CD1c-positive myeloid dendritic cell (primary cell): ENCODE results near the gene HTRA3.

Source experiments
- DNase-seq: peaks from one replicate; pipeline ENCODE4 v3.0.0-alpha.2; 2016; ENCODE audit errors: extremely low spot score

The HTRA3 gene

DNA sequence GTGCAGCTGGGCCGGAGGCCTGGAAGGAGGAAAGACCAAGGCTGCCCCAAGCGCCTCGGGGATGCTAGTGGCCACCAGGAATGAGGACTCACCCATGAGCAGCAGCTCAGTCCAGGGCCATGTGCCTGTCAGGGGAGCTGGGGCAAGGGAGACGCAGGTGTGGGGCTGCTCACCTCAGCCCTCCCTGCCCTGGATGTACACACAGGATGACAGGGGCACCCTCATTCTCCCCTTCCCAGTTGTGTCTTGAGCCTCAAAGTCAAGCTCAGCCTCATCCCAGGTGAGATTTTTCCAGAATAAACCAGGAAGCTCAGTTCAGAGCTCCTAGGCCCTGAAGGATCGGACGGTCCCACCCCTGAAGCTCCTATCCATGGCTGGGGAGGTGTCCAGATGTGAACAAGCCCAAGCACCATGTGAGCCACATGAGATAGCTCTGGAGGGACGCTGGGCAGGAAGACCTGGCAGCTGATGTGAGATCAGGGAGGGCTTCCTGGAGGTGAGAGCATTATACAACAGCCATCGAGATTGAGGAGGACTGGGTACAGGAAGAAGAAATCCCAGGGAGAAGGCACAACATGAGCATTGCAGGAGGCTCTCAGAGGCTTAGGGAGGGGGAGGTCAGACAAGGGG is 23.0 kb downstream of the HTRA3 start:
- no peak for DNase-seq

- no peak for DNase-seq
Measured at GRCh38 chr4:8293131-8293975, 23.8 kb downstream of the HTRA3 start.

DNA sequence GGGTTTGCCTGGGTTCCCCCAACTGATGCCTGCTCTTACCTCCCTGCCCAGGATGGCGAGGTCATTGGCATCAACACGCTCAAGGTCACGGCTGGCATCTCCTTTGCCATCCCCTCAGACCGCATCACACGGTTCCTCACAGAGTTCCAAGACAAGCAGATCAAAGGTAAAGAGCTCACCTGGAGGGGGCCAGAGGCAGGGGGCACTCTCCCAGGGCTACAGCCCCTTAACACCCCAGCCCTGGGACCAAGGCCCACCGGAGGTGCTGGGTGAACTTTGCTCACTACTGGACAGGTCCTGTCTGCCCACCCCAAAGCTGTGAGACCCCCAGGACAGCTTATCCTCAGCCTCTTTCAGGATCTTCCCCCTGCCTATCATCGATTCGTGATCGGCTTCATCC is 24.5 kb downstream of the HTRA3 start:
- no peak for DNase-seq

GRCh38 chr4:8294775-8295174 is 25.2 kb downstream of the HTRA3 start:
- no peak for DNase-seq

GRCh38 chr4:8295471-8295870 is 25.9 kb downstream of the HTRA3 start:
- no peak for DNase-seq

GRCh38 chr4:8296491-8296890 is 26.9 kb downstream of the HTRA3 start:
- no peak for DNase-seq

DNA sequence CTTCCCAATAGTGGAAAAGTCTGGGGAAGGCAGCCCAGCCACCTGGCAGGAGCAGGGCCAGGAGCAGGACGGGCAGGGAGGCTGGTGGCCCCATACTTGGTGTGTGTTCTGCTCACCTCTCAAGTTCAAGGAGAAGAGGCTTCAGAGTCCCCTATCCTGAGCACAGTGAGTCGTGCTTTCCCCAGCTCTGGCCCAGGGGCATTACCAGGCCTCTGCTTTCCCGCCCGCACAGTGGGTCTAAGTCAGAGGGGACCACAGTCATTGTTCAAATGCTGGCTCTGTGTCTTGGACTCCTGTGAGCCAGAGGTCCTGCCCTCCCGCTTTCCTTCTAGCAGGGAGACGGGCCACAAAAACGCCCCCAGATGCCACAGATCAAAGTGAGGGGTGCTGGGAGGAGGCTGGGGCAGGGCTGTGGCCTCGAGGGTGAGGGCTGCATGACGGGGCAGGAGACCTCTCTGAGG is 27.6 kb downstream of the HTRA3 start:
- no peak for DNase-seq

- DNase-seq: no peak
Measured at GRCh38 chr4:8297691-8298485, 28.3 kb downstream of the HTRA3 start.

- DNase-seq: no peak
Measured at GRCh38 chr4:8300832-8301231, 31.3 kb downstream of the HTRA3 start.

GRCh38 chr4:8301851-8302730 is 32.5 kb downstream of the HTRA3 start:
- DNase-seq: no peak

- no peak for DNase-seq
Measured at GRCh38 chr4:8303081-8303480, 33.5 kb downstream of the HTRA3 start.

GRCh38 chr4:8303485-8304281 is 34.1 kb downstream of the HTRA3 start:
- DNase-seq: peak; percentile 34

DNA sequence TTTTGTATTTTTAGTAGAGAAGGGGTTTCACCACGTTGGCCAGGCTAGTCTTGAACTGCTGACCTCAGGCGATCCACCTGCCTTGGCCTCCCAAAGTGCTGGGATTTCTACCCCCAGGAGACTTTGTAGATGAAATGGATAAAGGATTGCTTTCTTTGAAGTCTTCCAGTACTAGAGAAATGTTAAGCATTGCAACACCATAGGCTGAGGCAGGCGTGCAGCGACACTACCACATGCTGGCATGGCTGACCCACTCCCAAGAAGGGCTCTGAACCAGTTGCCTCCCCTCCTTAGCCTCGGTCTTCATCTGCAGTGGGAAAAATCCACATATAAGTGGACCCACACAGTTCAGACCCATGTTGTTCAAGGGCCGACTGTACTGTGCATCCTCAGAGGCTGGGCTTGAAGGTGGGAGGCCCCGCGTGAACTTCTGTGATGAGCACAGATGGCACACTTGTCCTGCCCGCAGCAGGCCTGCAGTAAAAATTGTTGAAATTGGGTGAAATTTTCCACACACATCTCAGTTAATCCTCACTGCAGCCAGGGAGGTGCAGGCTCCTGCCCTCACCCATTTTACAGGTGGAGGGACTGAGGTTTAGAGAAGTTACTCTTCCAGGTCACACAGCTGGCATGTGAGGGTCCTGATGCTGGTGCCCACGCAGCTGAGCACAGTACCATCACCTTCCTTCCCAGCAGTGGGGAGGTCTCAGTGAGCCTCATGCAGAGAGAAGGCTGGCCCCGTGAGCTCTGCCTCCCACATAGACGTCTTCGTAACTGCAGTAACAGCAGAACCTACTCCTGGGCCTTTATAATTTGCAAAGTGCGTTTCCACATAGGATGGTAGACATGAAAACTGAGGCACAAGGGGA is 35.5 kb downstream of the HTRA3 start:
- DNase-seq: no peak

DNA sequence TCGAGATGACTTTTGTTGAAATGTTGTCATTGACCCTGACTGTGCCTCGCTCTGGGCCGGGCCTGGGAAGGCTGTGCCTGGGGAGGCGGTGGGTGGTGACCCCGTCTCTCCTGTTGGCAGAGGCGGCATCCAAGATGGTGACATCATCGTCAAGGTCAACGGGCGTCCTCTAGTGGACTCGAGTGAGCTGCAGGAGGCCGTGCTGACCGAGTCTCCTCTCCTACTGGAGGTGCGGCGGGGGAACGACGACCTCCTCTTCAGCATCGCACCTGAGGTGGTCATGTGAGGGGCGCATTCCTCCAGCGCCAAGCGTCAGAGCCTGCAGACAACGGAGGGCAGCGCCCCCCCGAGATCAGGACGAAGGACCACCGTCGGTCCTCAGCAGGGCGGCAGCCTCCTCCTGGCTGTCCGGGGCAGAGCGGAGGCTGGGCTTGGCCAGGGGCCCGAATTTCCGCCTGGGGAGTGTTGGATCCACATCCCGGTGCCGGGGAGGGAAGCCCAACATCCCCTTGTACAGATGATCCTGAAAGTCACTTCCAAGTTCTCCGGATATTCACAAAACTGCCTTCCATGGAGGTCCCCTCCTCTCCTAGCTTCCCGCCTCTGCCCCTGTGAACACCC is 36.4 kb downstream of the HTRA3 start:
- no peak for DNase-seq

DNA sequence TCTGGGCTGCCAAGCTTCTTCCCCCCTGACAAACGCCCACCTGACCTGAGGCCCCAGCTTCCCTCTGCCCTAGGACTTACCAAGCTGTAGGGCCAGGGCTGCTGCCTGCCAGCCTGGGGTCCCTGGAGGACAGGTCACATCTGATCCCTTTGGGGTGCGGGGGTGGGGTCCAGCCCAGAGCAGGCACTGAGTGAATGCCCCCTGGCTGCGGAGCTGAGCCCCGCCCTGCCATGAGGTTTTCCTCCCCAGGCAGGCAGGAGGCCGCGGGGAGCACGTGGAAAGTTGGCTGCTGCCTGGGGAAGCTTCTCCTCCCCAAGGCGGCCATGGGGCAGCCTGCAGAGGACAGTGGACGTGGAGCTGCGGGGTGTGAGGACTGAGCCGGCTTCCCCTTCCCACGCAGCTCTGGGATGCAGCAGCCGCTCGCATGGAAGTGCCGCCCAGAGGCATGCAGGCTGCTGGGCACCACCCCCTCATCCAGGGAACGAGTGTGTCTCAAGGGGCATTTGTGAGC is 37.0 kb downstream of the HTRA3 start:
- no peak for DNase-seq

DNA sequence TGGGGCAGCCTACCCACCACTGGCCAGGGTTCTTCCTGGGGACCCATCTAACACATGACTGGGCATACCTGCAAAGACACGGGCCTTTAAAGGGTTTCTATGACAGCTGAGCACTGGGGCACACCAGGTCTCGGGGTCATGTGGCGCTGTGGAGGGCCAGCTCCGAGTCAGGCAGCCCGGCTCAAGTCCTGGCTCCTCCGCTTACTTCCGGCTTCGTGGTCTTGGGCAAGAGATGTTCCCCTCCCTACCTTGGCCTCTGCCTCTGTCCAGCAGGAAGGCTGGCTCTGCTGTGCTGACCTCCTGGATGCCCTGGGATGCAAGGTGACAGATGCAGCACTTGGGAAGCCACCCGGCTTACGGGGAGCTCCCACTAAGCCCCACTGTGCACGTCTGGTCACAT is 37.6 kb downstream of the HTRA3 start:
- no peak for DNase-seq

DNA sequence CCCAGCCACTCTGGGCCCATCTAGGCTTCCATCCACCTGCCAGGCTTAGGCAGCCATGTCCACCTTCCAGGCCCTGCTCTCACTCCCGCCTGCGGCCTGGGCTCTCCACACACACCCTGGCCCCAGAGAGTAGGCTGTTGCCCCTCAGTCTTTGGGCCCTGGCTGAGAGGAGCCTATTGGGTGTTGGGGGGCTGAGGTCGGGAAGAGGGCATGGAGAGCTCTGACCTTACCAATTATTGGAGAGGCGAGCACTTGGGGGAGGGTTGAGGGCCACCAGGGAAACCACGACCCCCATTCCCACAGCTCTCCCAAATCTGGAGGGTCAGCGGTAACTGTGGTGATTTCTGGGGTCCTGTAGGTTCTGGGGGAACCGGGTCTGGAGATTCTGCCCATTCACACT is 38.2 kb downstream of the HTRA3 start:
- no peak for DNase-seq

- no peak for DNase-seq
Measured at GRCh38 chr4:8308144-8308543, 38.6 kb downstream of the HTRA3 start.
